HFFc6 (cell line): ENCODE measurements around the gene NEK6. TPM values are rescaled to one million over a fixed set of nuclear protein-coding genes. Genes with fewer than 3 reads are reported as not detected.

Experiments
- DNase-seq: peaks from one replicate; pipeline ENCODE4 v3.0.0-alpha.2; 2018
- H3K27ac Mint-ChIP-seq: 2 replicates; pipeline ENCODE4 v1.8.0; 2020; ENCODE audit warnings: mild to moderate bottlenecking, mixed read lengths
- H3K27me3 Mint-ChIP-seq: 2 replicates; pipeline ENCODE4 v1.8.0; 2021; ENCODE audit warnings: mild to moderate bottlenecking, moderate library complexity, mixed read lengths; ENCODE audit not compliant: insufficient read depth
- H3K36me3 Mint-ChIP-seq: 2 replicates; pipeline ENCODE4 v1.8.0; 2021; ENCODE audit warnings: low read depth, mixed read lengths
- H3K4me1 Mint-ChIP-seq: 2 replicates; pipeline ENCODE4 v1.8.0; 2020; ENCODE audit warnings: low read depth, mixed read lengths
- H3K4me3 Mint-ChIP-seq: 2 replicates; pipeline ENCODE4 v1.8.0; 2020; ENCODE audit warnings: mild to moderate bottlenecking, moderate library complexity, mixed read lengths
- H3K9me3 Mint-ChIP-seq: 2 replicates; pipeline ENCODE4 v1.8.0; 2020; ENCODE audit warnings: mild to moderate bottlenecking, mixed read lengths
- total RNA-seq, 6 experiments: library from RNA; stranded (reverse); fragmentation: NEBNext Ultra II Directional; extraction: Animal tissue kit (Norgen Biotek cat#: 25700); gene quantifications; 2 replicates in 1 of 6; 3 replicates in 5 of 6; pipeline ENCODE4 v1.2.3, GENCODE V29; 2021
- TF ChIP-seq, protein P1 (sequence below): fragments of 200-600 bp; sonication (generic); IDR thresholded peaks from 2 replicates; pipeline ENCODE4 v1.5.0; 2021; ENCODE audit warnings: antibody characterized with exemption, mild to moderate bottlenecking

NEK6 gene
- total RNA-seq, 6 experiments from 2014 or later, result 66.5 to 81.1 (median 71.4) TPM

DNA sequence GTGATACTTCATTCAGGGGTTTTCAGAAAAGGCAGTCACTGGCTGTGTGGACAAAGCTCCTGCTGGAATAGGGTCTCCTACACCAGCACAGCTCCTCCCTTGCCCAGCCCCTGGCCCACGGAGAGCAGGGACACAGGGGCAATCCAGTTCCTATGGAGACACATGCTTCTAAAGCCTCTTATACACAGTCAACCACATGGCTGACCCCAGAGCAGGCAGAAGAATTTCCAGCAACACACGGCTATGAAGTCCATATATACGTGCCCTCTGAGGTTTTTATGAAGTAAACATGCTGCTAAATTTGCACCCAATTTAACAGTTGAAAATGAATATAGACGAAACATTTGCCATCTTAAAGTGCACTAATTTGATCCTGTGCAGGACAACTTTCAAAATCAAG, 138.1 kb downstream of the NEK6 start:
- no peaks in the 10 kb centered on the region; the same call in 1 of the 2 replicates for H3K27me3 Mint-ChIP-seq
- no peak overlapping the region for H3K27ac Mint-ChIP-seq
- H3K4me1 Mint-ChIP-seq, result peaks cover 85% of the 10 kb centered on the region
- H3K4me3 Mint-ChIP-seq, result no peak overlapping the region
- H3K9me3 Mint-ChIP-seq, result no peaks in the 10 kb centered on the region
- DNase-seq, result no peak
- H3K36me3 Mint-ChIP-seq, result peaks cover 5% of the 10 kb centered on the region
- TF ChIP-seq, protein P1, sequence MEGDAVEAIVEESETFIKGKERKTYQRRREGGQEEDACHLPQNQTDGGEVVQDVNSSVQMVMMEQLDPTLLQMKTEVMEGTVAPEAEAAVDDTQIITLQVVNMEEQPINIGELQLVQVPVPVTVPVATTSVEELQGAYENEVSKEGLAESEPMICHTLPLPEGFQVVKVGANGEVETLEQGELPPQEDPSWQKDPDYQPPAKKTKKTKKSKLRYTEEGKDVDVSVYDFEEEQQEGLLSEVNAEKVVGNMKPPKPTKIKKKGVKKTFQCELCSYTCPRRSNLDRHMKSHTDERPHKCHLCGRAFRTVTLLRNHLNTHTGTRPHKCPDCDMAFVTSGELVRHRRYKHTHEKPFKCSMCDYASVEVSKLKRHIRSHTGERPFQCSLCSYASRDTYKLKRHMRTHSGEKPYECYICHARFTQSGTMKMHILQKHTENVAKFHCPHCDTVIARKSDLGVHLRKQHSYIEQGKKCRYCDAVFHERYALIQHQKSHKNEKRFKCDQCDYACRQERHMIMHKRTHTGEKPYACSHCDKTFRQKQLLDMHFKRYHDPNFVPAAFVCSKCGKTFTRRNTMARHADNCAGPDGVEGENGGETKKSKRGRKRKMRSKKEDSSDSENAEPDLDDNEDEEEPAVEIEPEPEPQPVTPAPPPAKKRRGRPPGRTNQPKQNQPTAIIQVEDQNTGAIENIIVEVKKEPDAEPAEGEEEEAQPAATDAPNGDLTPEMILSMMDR, result no peak

DNA sequence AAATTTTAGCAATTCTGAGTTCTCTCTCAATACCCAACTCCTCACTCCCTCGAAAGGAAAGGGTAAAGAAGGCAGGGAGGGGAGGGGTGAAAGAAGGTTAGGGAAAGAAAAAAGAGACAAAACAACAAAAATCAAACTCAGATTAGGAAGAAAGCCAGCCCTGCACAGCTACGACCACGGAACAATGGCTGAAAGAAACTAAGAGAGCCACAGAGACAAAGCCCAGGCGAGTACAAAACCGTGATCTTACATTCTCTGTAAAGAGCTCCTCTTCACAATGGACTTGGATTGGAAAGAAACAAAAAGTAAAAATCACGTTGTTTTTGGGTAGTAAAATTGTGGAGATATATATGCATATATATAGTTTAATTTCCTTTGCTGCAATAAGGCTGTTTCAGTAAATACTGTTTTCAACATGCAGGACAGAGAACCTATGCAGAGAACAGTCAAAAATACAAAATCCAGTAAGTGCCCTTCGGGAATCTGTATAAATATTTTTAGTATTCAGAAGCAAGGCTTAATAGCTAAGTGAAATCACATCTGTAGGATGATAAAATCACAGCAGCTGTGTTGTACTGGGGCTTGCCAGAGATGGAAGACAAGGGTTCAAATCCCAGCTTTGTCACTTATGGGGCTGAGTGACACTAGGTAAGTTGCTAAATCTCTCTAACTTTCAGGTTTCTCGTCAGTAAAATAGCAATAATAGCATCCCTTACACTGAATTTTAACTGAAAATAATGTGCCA, 140.6 kb downstream of the NEK6 start:
- no peak for DNase-seq
- TF ChIP-seq, protein P1, result no peak
- Mint-ChIP-seq H3K4me3 (no peak overlapping the region), H3K27ac (peak overlapping the region; percentile 5; the same call in 1 of the 2 replicates), H3K36me3 (peaks cover 12% of the 10 kb centered on the region), H3K4me1 (peaks cover 76% of the 10 kb centered on the region), H3K27me3 (no peaks in the 10 kb centered on the region; the same call in 1 of the 2 replicates), H3K9me3 (no peaks in the 10 kb centered on the region)

DNA sequence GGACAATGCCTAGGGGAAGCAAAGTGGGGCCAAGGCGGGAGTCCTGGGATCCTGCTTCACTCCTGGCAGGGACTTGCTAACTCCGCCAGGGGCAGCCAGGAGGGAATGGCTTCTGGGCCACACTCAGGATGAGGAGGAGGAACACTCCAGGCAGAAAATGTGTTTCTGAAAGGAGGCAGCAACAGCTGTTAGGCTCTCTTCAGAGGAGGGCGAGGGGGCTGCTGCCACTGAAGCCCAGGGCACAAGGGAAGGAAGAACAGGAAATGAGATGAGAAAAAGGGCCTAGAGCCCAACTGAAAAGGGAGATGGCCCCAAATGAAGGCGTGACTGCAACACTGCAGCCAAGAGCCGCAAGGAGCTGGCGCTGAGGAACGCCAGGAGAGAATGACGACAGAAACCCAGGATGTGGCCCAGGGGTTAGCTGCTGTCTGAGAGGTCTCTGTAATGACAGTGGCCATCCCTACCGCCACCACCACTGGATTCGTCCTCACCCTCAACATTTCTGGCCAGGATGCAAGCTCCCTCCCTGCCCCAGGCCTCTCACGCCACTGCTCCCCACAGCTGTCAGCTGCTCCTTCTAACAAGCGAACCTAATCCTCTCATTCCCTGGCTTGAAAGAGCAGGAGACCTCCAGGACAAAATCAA, 141.7 kb downstream of the NEK6 start:
- Mint-ChIP-seq H3K27ac (peak overlapping the region; percentile 85), H3K4me3 (peak overlapping the region; percentile 75), H3K4me1 (peaks cover 65% of the 10 kb centered on the region), H3K9me3 (no peaks in the 10 kb centered on the region), H3K27me3 (no peaks in the 10 kb centered on the region; the same call in 1 of the 2 replicates), H3K36me3 (peaks cover 12% of the 10 kb centered on the region)
- DNase-seq, result peak; percentile 46
- TF ChIP-seq, protein P1, result no peak; the same call in 1 of the 2 replicates

DNA sequence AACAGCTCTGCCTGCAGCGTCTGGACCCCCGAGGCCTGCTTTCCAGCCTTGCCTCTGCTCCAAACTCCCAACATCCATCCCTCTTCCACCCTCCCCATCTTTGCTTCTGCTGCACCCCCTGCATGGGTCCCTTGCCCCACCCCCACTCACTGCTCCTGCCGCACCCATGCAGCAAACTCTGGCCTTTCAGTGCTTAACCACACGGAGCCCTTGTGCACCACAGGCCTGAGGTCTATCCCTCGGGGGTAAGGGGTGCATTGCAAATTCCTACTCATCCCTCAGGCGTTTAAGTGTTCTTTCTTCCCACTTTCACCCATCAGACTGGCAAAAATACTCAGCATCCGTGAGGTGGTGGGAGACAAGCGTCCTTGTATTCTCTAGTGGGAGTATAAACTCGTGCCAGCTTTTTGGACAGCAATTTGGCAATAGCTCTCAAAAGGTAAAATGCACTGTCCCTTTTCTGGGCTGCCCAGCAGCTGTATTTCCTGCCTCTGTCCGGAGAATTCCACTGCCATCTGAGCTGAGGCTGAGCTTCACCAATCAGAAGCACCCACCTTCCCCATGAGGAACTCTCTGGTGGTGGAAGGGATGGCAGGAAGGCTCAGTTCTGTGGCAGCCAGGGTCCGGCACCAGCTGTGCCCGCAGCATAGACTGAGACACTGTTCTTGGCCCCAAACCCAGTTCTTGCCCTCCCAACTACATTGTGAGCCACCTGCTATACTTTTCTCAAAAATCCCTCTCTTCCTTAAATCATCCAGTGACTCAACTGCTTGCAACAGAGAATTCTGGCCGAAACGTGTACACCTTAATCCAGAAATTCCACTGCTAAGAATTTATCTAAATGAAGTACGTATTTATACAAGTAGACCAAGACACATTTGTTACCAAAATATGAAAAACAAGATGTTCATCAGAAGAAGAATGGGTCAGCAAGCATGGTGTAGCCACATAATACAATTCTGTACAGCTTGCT, 142.5 kb downstream of the NEK6 start:
- Mint-ChIP-seq H3K4me1 (peaks cover 57% of the 10 kb centered on the region), H3K27me3 (no peaks in the 10 kb centered on the region; the same call in 1 of the 2 replicates), H3K36me3 (peaks cover 15% of the 10 kb centered on the region), H3K9me3 (no peaks in the 10 kb centered on the region), H3K27ac (peak overlapping the region; percentile 85), H3K4me3 (peak overlapping the region; percentile 75)
- no peak for DNase-seq
- TF ChIP-seq, protein P1, result no peak

Other genes starting within 250 kb of the NEK6 start
- gene LHX2, start 246.2 kb upstream of the NEK6 start, total RNA-seq, result not detected
- gene PSMB7, start 157.5 kb downstream of the NEK6 start, total RNA-seq, result 100 to 1,000 TPM; 220 to 267 (median 263) TPM
- not detected for gene ADGRD2, start 192.5 kb downstream of the NEK6 start, total RNA-seq
- not detected for gene NR5A1, start 249.4 kb downstream of the NEK6 start, total RNA-seq